AG09309 (cell line): ENCODE data around the gene FXYD3.

ENCODE experiments used
- DNase-seq: peaks from one replicate; pipeline ENCODE4 v3.0.0-alpha.2; 2010; ENCODE audit warnings: low read depth
- H3K4me3 ChIP-seq: 2 replicates; pipeline ENCODE4 v1.5.1; 2011; ENCODE audit warnings: mild to moderate bottlenecking, low read depth, low read length, moderate library complexity; ENCODE audit not compliant: control insufficient read depth
- TF ChIP-seq, protein P1 (sequence below): IDR thresholded peaks from 2 replicates; pipeline ENCODE4 v1.5.1; 2011; ENCODE audit warnings: mild to moderate bottlenecking, low read depth, low read length, inconsistent platforms; ENCODE audit not compliant: insufficient read depth, control insufficient read depth; ENCODE audit errors: missing control alignments

The FXYD3 gene

DNA sequence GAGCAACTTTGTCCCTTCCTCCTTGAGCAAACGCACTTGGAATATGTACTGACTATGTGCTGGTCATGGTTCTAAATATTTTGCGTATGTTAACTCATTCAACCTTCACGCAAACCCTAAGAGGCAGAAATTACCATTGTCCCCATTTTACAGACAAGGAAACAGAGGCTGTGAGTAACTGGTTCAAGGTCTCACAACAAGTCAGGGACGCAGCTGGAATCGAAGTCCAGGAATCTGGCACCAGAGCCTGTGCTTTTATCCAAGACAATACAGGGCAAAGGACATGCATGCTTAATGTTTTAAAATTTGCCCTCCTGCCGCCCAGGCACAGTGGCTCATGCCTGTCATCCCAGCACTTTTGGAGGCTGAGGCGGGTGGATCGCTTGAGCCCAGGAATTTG, 44.0 kb downstream of the FXYD3 start:
- H3K4me3 ChIP-seq, result no peak overlapping the region
- DNase-seq, result no peak
- TF ChIP-seq, protein P1, sequence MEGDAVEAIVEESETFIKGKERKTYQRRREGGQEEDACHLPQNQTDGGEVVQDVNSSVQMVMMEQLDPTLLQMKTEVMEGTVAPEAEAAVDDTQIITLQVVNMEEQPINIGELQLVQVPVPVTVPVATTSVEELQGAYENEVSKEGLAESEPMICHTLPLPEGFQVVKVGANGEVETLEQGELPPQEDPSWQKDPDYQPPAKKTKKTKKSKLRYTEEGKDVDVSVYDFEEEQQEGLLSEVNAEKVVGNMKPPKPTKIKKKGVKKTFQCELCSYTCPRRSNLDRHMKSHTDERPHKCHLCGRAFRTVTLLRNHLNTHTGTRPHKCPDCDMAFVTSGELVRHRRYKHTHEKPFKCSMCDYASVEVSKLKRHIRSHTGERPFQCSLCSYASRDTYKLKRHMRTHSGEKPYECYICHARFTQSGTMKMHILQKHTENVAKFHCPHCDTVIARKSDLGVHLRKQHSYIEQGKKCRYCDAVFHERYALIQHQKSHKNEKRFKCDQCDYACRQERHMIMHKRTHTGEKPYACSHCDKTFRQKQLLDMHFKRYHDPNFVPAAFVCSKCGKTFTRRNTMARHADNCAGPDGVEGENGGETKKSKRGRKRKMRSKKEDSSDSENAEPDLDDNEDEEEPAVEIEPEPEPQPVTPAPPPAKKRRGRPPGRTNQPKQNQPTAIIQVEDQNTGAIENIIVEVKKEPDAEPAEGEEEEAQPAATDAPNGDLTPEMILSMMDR, result no peak

DNA sequence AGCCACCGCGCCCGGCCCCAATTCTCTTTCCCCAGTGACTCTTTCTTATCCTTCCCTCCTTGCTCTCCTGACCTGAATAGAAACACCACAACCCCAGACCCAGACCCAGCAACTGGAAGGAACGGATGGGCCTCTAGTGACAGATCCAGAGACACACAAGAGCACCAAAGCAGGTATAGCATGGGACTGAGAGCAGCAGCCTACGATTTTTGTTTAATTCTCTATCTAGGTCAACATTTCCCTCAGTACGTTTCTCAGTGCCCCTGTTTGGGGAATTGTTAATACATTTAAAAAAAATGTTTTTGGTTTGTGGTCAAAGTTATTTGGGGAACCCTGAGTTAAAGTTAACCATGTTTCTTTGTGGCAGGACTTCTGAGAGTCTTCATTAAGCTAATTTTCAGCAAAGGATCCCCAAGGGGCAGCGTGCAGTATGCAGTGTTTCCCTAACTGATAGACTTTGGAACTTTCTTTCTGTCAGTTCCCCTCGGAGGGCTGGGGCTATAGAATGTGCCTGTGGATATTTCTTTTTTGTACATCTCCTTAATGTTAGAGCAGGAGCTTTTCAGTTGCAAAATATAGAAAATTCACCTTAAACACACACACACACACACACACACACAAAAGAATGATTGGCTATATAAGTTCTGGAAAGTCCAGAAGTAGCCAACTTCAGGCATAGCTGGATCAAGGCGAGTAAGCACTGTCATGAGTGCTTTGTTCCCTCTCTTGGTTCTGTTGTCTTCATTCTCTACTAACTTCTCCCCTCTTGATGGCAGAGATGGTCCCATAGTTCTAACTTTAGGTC, 45.2 kb downstream of the FXYD3 start:
- DNase-seq, result no peak
- TF ChIP-seq, protein P1, result no peak
- no peak overlapping the region for H3K4me3 ChIP-seq

- no peak for DNase-seq
- no peak overlapping the region for H3K4me3 ChIP-seq
Measured at GRCh38 chr19:35161434-35161743, 45.8 kb downstream of the FXYD3 start.

GRCh38 chr19:35162471-35163326, 47.1 kb downstream of the FXYD3 start:
- TF ChIP-seq, protein P1, result no peak
- no peak overlapping the region for H3K4me3 ChIP-seq
- no peak for DNase-seq

More at GRCh38 chr19:35161434-35161743, 45.8 kb downstream of the FXYD3 start:
- TF ChIP-seq, protein P1, result no peak

DNA sequence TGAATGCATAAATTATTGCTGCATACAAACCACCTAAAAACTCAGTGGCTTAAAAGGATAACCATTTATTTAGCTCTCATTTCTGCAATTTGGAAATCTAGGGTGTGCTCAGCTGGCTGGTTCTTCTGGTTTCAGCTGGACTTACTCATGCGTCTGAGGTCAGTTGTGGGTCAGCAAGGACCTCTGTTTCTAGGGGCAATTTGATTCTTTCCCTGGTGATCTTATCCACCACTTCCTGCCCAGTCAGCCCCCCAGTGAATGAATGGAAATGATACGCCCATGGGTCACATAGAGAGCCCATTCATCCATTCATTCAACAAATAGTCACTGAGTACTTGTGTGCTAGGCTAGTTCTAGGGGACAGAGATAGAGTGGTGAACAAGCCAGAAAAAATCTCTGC, 48.8 kb downstream of the FXYD3 start:
- TF ChIP-seq, protein P1, result no peak
- DNase-seq, result no peak
- no peak overlapping the region for H3K4me3 ChIP-seq

- TF ChIP-seq, protein P1, result no peak
- DNase-seq, result no peak
Measured at GRCh38 chr19:35165200-35166058, 49.8 kb downstream of the FXYD3 start.

More at GRCh38 chr19:35165200-35166058, 49.8 kb downstream of the FXYD3 start:
- no peak overlapping the region for H3K4me3 ChIP-seq
